HG03342 (cell line): ENCODE results near the gene CHMP1B.
"Not testable (repeated sequence)": the region's sequence is repeated elsewhere in the genome, so short reads cannot be mapped to it uniquely, and the experiment has no call there.

Experiments
- ATAC-seq: cut with Tn5 transposase; IDR thresholded peaks from one replicate; pipeline ENCODE4 v1.9.1; 2021; ENCODE audit warnings: mild to moderate bottlenecking, moderate library complexity; ENCODE audit not compliant: unreplicated experiment

CHMP1B gene

GRCh38 chr18:11866764-11867163 lies 15.6 kb downstream of the CHMP1B start:
- no peak for ATAC-seq

GRCh38 chr18:11868230-11868629 lies 17.0 kb downstream of the CHMP1B start:
- no peak for ATAC-seq

GRCh38 chr18:11871501-11871900 lies 20.3 kb downstream of the CHMP1B start:
- ATAC-seq = peak; percentile 70

- no peak for ATAC-seq
These were observed 21.4 kb downstream of the CHMP1B start for GRCh38 chr18:11872479-11873136.

GRCh38 chr18:11873670-11874340 lies 22.6 kb downstream of the CHMP1B start:
- no peak for ATAC-seq

GRCh38 chr18:11874676-11875075 lies 23.5 kb downstream of the CHMP1B start:
- no peak for ATAC-seq

- ATAC-seq = no peak
These were observed 26.4 kb downstream of the CHMP1B start for GRCh38 chr18:11877497-11878135.

- ATAC-seq = no peak
These were observed 29.5 kb downstream of the CHMP1B start for GRCh38 chr18:11880586-11881304.

GRCh38 chr18:11882636-11883035 lies 31.4 kb downstream of the CHMP1B start:
- ATAC-seq = no peak

- ATAC-seq = peak; percentile 83
These were observed 31.9 kb downstream of the CHMP1B start for GRCh38 chr18:11883153-11883552.

GRCh38 chr18:11884396-11885030 lies 33.3 kb downstream of the CHMP1B start:
- ATAC-seq = no peak

- ATAC-seq = no peak
These were observed 34.2 kb downstream of the CHMP1B start for GRCh38 chr18:11885278-11885947.

- no peak for ATAC-seq
These were observed 35.4 kb downstream of the CHMP1B start for GRCh38 chr18:11886577-11887110.

GRCh38 chr18:11887328-11888128 lies 36.3 kb downstream of the CHMP1B start:
- ATAC-seq = no peak

GRCh38 chr18:11888726-11889125 lies 37.5 kb downstream of the CHMP1B start:
- no peak for ATAC-seq

GRCh38 chr18:11889284-11889683 lies 38.1 kb downstream of the CHMP1B start:
- no peak for ATAC-seq

GRCh38 chr18:11891737-11892136 lies 40.5 kb downstream of the CHMP1B start:
- ATAC-seq = no peak

GRCh38 chr18:11892438-11892837 lies 41.2 kb downstream of the CHMP1B start:
- ATAC-seq = not testable (repeated sequence)

- no peak for ATAC-seq
These were observed 46.6 kb downstream of the CHMP1B start for GRCh38 chr18:11897781-11898180.
